Measurements from ENCODE around the gene BMPER.
A peak's percentile ranks its signal among the peaks of the same experiment; 100 is the strongest.

BMPER gene

DNA sequence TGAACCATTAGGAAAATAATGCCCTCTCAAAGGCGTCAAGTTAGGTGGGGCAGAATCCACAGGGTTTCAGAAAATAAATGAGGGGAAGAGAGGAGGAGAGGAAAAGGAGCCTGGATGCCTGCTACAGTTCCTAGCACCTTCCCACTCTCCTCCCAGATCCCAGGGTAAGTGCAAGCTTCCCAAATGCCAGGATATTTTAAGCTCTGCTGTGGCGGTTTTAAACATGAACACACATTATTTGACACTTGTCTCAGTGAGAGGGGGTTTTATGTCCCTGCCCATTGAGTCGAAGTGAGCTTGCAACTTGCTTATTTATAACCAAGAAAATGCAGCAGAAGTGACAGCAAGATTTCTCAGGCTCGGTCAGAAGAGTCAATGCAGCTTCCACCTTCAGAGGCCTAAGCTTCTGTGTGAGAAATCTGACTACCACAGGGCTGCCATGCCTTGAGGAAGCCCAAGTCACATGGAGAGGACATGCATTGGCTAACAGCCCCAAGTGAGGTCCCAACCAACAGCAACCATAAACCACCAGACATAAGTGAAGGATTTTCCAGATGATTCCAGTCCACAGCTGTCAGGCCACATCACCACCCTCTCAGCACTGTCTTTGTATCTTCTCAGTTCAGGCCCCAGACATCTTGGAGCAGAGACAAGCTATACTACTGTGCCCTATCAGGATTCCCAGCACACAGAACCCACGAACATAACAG lies 17.9 kb upstream of the BMPER start:
- DNase-seq (ENCODE audit: low read depth in 2 of 2, low spot score in 1 of 2) = no peak

DNA sequence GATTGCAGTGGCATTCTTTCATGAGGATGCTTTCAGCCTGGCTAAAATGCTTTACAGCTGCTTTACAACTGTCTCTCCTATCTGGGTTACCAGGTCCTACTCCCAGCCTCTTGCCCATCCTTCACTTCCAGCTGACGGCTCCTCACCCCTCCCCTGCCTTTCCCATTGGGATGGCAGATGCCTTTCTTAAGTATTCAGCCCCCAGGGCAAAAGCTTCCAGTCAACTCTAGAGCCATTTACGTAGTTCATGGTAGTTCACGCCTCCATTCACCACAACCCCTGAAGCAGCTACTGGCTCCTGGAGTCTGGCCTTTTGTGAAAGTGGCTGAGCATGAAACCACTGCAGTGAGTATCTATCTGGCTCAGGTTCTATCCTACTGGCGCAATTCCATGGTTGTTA lies 17.2 kb upstream of the BMPER start:
- no peak for DNase-seq (ENCODE audit: low read depth in 2 of 2, low spot score in 1 of 2)

DNA sequence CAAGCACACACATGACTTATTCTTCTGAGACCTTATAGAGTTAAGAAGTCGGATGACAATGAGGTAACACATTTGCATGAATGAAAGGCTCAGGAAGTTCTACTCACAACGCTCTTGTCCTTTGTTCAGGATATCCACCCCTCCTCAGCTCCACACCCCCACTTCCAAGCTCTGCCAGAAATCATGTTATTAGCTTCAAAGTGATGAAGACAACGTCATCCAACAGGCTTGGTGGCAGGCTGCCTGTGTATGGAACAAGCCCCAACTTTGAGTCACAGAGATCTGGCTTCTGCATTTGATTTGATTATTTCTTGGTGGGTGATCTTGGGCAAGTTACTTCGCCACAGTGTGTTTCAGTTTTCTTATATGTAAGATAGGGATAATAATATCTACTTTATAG lies 12.4 kb upstream of the BMPER start:
- no peak for DNase-seq (ENCODE audit: low read depth in 2 of 2, low spot score in 1 of 2)

DNA sequence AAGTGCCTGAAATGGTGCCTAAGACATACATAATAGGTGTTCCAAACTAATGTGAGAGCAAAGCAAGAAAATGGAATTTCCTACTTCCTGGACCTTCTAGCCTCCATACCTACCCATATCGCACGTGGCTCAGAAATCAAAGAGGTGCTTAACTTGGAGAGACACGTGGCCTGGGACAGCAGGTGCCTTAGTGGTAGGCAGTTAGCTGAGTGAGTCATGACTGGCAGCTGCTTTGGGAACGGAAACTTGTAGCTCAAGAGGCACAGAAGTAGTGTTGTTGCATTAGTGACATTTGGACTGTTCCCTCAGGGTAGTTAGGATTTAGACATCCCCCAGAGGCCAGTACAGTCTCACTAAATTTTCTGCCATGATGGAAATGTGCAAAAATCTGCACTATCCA lies 12.0 kb upstream of the BMPER start:
- DNase-seq (ENCODE audit: low read depth in 2 of 2, low spot score in 1 of 2) = no peak

DNA sequence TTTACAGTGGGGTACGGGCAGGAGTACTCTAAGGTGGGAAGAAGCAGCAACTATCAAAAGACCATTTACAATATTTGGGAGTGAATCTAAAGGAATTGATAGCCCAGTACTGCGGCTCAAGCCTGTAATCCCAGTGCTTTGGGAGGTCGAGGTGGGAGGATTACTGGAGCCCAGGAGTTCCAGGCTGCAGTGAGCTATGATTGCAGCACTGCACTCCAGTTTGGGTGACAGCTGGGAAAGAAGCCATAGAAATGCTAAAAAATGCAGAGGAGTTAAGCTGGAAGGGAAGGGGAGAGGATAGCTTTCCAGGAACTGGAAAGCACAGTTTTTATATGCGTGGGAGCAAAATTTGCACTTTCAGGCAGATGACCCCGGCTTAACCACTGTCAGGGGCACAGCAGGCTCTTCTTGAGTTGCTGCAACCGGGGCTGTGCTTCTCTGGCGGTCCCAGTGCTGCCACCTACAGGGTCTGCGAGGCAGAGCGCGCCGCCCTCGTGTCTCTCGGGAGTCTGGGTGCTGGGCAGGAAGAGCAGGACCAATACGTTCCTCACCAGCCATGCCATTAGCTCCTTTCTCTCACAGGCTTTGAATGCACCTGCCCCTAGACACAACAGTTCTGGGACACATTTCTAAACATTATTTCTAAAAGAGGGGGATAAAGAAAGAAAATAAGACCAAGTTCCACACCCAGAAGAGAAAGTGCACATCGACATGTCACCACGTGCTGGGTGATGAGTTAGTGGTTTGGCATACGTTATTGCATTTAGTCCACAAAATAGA lies 10.1 kb upstream of the BMPER start:
- DNase-seq (ENCODE audit: low read depth in 2 of 2, low spot score in 1 of 2) = peak; percentile 11 to 38

DNA sequence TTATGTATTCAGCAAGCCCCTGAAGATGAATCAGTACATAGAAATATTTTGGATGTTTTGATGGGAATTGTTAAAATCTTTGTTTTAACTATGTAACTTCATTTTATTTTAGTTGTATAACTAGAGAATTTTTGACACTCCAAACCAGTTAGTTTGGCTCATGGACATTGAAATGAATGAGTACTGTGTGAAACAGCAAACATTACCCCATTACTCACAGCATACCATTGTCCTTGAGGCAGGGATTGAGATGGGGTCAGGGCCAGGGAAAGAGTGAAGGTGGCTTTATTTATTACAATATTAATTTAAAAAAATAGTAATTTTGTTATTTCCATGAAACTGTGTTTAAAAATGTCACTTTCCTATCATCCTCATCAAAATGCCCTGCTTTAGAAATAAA lies 4.8 kb upstream of the BMPER start:
- DNase-seq (ENCODE audit: low read depth in 2 of 2, low spot score in 1 of 2) = no peak

DNA sequence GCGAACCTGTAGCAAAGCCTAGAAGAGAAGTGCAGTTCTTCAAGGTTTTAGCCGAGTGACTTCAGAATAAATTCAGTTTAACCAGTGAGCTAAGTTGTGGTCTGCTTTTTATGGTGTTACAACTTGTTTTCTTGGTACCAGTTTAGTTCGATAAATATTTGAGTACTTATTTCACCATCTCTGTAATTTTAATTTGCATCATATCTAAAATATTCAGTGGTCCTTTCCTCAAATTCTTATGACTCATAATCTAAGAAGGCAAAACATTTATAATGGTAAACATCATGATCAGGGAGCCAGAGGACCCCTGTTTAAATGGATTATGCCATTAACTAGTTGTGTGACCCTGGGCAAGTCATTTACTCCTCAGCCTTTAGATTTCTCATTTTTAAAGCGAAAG lies 4.1 kb upstream of the BMPER start:
- no peak for DNase-seq (ENCODE audit: low read depth in 2 of 2, low spot score in 1 of 2)

DNA sequence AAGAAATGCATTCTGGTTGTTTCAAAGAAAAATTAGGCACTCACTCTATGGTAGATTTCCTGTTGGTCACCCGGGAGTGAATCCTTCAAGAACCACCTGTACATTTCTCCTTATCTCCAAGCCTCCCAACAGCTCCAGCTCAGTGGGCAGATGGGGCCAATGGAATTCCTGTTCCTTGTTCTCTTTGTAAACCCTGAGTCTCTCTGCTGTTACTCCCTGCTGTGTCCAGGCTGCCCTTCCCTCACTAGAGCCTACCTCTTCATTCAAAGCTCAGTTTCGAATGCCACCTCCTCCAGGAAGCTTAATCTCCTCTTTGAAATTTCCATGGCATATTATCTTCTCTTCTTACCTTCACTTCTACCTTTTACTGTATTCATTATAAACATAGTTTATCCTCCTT lies 3.5 kb upstream of the BMPER start:
- no peak for DNase-seq (ENCODE audit: low read depth in 2 of 2, low spot score in 1 of 2)

DNA sequence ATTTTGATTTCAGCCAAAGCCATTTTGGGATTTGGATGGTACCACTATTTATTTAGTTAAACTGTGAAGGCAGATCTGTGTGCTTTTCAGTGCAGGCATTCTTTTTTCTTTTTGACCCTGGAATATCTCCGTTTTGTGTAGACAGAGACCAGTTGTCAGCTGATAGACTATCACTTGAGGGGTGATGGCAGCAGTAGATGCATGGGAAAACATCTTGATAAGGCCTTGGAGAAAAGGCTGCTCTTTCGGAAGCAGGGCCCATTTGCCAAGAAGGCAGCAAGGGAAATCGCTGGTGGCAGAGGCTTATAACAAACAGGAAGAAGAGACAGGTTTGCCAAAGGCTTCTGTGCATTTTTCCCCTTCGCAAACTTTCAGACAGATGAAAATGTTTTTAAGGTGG lies 2.6 kb upstream of the BMPER start:
- DNase-seq (ENCODE audit: low read depth in 2 of 2, low spot score in 1 of 2) = no peak

DNA sequence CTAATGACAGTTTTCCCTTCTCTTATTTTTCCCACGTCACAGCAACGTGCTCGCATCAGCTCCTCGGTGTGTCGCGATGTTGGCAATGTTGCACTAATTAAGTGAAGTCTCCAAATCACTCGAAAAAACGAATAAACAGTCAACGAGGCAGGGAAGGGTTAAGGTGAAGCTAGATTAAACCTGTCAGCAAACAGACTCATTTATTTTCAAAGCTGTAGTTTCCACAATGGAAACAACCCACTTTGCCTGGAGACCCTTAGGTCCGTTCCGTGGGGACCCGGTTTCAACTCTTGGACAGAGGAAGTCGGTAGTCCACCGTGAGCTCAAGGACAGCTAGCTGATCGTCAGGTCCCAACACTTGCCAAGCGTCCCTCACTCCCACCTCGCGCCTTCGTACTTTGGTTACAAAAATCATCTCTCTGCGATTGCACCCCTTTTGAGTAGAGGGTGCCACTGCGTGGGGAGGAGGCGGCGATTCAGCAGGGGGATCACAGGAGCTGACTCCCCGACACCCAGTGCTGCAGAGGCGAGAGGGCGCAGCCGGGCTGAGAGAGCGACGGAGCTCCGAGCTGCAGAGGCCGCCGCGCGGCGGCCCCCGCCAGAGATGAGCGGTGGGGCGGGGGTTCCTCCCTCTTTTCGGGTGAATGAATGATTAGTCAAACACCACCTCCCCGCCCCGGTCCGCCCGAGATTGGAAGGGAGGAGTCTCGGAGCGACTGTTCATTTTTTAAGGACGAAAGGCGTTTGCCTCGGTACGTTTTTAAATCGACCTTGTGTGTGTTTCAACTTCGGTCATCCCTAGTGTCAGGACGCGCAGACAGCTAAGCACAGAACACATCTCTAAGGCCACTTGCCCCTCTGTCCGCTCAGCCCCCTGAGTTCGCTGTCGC lies 1.3 kb upstream of the BMPER start:
- DNase-seq (ENCODE audit: low read depth in 2 of 2, low spot score in 1 of 2) = no peak

DNA sequence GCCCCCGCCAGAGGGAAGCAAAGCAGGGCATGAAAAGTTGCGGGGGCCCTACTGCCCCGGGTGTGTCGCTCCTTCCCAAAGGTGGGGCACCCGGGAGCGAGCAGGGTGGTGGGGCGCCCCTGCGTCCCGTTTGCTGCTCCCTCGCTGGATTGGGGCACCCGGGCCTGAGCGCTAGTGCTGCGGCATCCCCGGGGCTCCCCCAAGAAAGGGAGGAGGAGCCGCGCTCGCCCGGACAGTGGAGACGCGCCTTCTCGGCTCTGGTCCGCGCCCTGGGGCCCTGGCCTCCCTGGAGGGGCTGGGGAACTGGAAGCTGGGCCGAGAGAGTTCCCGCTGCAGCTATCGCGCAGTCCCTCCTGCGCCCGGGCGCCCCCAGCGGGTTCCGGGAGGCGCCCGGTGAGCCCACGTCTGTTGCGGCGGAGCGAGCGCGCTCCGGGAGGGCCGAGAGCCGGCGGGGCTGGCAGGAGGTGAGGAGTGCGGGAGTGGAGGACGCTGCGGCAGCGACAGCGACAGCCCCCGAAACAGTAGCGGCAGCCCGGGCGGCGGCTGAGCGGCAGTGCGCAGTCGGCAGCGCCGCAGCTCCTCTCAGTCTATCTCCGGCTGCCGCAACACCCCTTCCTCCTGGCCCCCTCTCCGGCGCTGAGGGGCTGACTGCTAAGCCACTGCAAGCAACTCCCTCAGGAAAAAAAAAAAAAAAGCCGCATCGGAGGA lies 504 bp upstream of the BMPER start:
- DNase-seq (ENCODE audit: low read depth in 2 of 2, low spot score in 1 of 2) = no peak

DNA sequence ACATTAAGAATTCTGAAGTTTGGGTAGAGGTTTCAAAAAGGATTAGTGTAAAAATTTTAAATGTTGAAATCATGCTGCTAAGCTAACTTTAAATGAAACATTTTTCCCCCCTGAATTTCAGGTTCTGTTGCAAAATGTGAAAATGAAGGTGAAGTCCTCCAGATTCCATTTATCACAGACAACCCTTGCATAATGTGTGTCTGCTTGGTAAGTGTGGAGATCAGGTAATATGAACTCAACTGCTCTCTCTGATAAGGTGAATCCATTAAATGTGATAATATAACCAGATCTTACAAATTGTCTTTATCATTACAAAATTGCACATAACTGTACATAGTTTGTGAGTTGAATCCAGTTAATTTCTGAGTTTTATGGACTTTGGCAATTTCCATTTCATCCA lies 1.4 kb downstream of the BMPER start:
- DNase-seq (ENCODE audit: low read depth in 2 of 2, low spot score in 1 of 2) = no peak

DNA sequence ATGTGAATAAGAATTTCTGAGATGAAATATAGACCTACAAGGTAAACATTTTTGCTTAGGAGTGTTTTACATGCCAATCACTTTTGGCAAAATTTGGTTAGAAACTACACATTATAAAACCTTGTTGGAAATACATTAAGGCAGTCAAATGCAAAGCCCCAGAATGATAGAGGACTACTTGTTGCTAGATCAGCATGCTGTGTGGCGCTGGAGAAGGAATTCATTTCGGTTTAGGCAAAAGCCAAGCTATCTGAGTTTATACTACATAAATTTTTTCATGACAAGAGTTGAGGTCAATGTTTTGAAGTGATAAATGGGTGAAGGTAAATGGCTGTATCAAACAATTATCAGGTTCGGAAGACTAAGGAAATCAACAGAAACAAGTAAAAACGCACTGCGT lies 2.3 kb downstream of the BMPER start:
- DNase-seq (ENCODE audit: low read depth in 2 of 2, low spot score in 1 of 2) = no peak

DNA sequence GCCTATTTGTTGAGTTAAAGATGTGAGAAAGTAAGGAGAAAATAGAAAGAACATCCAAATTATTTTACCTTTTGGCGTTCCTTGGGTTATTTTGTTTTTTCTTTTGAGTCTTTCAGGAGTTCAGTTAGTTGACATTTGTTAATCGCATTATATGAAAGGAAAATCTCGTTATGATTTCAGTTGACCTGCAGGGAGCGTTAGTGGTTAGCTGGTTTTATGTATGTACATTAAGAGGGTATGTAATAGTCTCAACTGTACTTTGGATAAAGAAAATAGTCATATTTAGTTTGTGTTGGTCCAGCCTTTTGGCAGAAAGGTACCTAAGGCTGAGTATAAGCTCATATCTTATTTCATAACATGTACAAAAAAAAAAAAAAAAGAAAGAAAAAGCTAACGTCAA lies 4.0 kb downstream of the BMPER start:
- no peak for DNase-seq (ENCODE audit: low read depth in 2 of 2, low spot score in 1 of 2)

DNA sequence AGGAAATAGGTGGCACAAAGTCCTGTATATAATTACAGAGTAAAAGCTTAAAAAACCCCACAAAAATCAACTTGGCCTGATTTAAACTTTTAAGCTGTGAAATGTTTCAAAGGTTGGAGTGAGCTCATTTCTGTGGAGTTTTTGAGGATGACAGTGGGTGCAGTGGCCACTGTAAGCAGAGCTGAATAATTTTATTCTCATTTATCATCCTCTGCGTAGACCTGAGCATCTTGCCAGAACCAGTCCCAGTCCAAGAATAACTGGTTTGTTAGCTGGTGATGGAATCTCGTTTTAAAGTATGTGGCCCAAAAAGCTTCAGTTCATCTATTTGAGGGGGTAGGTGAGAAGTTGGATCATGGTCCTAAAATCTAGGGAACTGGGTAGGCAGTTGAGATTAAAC lies 4.4 kb downstream of the BMPER start:
- DNase-seq (ENCODE audit: low read depth in 2 of 2, low spot score in 1 of 2) = no peak

DNA sequence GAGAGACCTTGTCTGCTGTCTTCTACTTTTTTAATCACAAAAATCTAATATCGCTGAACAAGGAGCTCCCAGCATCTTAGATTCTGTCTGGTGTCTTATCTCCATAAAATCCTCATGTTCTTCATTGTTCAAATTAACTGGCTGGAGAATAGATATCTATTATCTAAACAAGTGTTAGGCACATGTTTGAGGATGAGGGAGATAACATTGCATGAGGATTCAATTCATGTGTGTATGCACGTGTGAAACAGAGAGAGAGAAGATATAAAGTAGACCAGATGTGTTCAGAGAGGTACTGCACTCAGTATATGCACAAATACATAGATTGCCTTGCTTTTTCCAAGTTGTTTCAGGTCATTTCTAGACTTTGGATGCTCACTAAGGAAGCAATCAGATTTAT lies 5.4 kb downstream of the BMPER start:
- DNase-seq (ENCODE audit: low read depth in 2 of 2, low spot score in 1 of 2) = no peak

DNA sequence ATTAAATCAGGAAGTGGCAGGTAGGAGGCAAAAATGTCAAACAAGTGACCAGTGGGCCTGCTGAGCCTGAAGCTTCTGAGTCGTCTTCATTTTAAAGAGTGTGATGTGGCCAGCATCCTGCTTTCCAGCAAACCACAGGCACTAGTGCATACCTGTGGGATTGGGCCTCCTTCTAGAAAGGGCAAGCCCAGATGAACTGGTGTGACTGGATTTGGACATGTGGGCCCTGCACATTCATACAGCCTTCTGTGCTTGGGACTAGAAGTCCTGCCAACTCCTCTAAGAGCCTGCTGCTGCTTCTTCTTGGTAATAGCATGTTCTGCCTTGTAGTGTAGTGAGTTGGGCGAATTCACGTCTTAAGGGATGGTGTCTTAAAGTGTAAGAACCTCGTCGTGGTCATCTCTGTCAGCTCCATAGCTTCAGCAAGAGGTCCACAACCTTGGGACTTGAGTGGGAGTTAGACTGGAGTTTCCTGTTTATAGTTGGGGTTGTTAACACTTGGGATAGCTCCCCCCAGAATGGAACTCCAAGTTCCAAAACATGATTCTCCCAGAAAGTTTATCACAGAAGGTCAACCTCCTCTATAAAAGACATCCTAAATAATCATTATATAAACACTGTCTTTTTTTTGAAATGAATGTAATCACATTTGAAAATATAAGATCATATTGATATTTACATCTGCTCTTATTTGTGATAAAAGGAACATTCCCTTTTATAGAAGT lies 11.2 kb downstream of the BMPER start:
- no peak for DNase-seq (ENCODE audit: low read depth in 2 of 2, low spot score in 1 of 2)

DNA sequence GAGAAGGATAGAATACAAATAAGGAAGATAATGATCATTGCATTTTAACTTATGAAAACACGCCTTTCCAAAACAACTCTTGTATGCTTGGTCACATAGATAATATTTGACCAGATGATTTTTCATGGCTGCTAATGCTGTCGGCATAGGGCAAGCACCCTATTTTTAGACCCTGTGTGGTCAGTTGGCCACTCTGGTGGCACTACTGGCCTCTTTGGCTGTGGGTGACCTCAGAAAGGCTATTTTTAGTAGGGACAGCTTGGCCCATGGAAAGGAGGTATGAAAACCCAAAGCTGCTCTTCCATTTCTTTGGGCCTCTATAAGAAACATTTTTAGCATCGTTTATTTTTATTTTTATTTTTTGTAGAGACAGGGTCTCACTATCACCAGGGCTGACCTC lies 12.3 kb downstream of the BMPER start:
- no peak for DNase-seq (ENCODE audit: low read depth in 2 of 2, low spot score in 1 of 2)

DNA sequence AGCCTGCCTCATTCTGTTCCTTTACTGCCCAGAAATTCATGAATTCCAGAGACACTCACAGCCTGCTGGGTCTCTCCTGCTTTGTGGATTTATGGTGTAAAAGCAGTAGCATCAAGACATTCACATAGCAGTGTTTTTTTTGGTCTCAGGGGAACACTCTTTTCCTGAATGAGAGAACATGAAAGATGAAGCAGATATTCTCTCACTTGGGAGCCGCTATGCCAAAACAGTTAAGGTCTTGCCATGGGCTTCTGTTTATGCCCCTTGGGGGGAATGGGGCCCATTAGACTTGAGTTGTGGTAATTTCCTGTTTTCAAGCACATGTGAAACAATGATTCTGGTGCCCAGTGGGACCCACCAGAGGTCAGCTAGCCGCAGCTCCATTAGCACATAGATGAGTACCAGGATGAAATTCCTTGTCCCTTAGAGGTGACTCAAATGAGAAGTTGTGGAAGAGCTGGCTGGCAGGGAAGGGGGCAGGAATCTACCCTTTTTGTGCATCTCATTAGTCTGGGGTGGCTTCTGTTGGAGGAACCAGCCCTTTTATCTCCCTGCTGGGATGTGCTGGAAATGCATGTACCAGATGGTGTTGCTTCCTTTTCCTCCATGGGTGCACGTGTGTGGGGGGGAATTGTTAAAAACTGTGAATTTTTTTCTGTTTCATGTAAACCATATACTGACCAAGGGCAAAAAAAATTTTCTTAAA lies 13.3 kb downstream of the BMPER start:
- DNase-seq (ENCODE audit: low read depth in 2 of 2, low spot score in 1 of 2) = no peak

DNA sequence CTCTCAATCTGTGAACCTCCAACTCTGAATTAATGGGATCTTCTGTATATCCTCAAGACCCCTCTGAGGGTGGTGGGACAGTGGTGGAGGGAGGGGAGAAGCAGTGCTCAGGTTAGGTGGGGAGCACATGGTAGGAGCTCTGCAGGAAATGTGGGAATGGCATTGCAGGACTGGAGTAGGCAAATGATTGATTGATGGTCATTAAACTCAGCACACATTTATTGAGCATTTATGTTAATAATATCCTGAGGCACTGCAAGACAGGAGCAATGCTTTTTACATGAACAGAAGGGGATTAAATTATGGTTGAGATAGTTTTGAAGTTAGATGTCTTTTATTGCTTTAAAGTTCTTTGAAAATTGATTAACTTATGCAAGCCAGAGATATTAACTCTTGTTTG lies 14.1 kb downstream of the BMPER start:
- DNase-seq (ENCODE audit: low read depth in 2 of 2, low spot score in 1 of 2) = no peak

All from stimulated activated CD8-positive, alpha-beta memory T cell treated with anti-CD3 and anti-CD28 coated beads, Interleukin-4, amount 100 ng/mL, for 4 hours (primary cell).